ENCODE measurements around the gene TRIM72.

- TF ChIP-seq CTCF (IDR thresholded peaks at IDR 0.05) (no peak), POLR2A (IDR thresholded peaks at IDR 0.05) (no peak)
Measured at GRCh38 chr16:31204871-31205666, 8.8 kb upstream of the TRIM72 start.
